SJSA1 (cell line): ENCODE data around the gene TUBA3E. TPM values are rescaled to one million over a fixed set of nuclear protein-coding genes. Genes with fewer than 3 reads are reported as not detected.
"Not testable (repeated sequence)": the region's sequence is repeated elsewhere in the genome, so short reads cannot be mapped to it uniquely, and the experiment has no call there.

Experiments
- DNase-seq, 2 experiments: peaks; one replicate each; pipeline ENCODE4 v3.0.0-alpha.2; 2015 to 2020; ENCODE audit warnings: low spot score in 2 of 2, low read depth in 1 of 2
- H3K27ac ChIP-seq: fragments of 250-450 bp; sonication (Bioruptor Pico); 2 replicates; pipeline ENCODE4 v1.5.1; 2020; ENCODE audit warnings: mild to moderate bottlenecking, moderate library complexity
- H3K27me3 ChIP-seq: fragments of 250-450 bp; sonication (Bioruptor Pico); replicated peaks from 2 replicates; pipeline ENCODE4 v1.5.1; 2020; ENCODE audit warnings: mild to moderate bottlenecking, moderate library complexity
- H3K36me3 ChIP-seq: fragments of 250-450 bp; sonication (Bioruptor Pico); 2 replicates; pipeline ENCODE4 v1.5.1; 2020; ENCODE audit warnings: mild to moderate bottlenecking
- H3K4me1 ChIP-seq: fragments of 250-450 bp; sonication (Bioruptor Pico); replicated peaks from 2 replicates; pipeline ENCODE4 v1.6.1; 2021; ENCODE audit warnings: mild to moderate bottlenecking
- H3K4me3 ChIP-seq: fragments of 250-450 bp; sonication (Bioruptor Pico); 2 replicates; pipeline ENCODE4 v1.5.1; 2020; ENCODE audit warnings: mild to moderate bottlenecking
- H3K9me3 ChIP-seq: fragments of 250-450 bp; sonication (Bioruptor Pico); replicated peaks from 2 replicates; pipeline ENCODE4 v1.5.1; 2020; ENCODE audit warnings: mild to moderate bottlenecking
- total RNA-seq: library from RNA; depleted of rRNA; stranded (reverse); fragments of >200 nt; shearing (Covaris generic); gene quantifications from 2 replicates; pipeline ENCODE4 v1.2.3, GENCODE V29; 2014; rRNA removed

The TUBA3E gene
- total RNA-seq, 1 experiment from 2014 or later = not detected

DNA sequence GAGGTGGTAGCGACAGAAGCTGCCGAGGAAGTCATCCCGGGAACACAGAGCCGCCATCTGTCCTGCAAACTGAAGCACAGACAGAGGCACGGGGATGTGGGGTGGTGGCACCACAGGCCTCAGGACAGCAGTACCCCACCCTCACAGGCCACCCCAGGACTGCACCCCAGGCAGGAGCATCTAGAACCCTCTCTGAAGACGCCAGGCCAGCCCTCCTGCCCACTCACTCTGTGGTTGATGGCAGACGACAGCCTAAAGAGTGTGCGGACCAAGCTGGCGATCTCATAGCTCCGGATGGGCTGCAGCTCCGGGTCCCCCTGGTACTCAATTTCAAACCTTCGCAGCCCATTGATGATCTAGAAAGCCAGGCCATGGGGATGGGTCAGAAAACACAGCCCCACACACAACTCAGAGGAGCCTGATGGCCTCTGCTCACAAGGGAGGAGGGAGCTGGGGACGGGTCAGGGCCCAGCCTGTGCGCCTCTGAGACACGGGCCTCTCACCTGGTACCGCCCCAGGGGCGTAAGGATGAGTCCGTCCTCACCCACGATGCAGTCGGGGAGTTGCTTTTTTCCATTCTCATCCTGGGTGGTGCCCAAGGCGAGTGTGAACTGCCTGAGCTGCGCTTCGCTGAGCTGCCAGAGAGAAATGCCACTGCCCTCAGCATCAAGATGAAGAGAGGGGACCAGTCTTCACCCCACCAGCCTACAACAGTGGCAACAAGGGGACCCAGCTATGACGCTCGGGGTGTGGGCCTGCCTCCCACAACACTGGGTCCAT is 45.2 kb downstream of the TUBA3E start:
- peaks cover 17% of the 10 kb centered on the region for H3K36me3 ChIP-seq
- H3K27me3 ChIP-seq = no peaks in the 10 kb centered on the region
- no peaks in the 10 kb centered on the region for H3K4me1 ChIP-seq
- no peak overlapping the region for H3K27ac ChIP-seq
- no peak overlapping the region for H3K4me3 ChIP-seq
- no peak for DNase-seq
- H3K9me3 ChIP-seq = no peaks in the 10 kb centered on the region

DNA sequence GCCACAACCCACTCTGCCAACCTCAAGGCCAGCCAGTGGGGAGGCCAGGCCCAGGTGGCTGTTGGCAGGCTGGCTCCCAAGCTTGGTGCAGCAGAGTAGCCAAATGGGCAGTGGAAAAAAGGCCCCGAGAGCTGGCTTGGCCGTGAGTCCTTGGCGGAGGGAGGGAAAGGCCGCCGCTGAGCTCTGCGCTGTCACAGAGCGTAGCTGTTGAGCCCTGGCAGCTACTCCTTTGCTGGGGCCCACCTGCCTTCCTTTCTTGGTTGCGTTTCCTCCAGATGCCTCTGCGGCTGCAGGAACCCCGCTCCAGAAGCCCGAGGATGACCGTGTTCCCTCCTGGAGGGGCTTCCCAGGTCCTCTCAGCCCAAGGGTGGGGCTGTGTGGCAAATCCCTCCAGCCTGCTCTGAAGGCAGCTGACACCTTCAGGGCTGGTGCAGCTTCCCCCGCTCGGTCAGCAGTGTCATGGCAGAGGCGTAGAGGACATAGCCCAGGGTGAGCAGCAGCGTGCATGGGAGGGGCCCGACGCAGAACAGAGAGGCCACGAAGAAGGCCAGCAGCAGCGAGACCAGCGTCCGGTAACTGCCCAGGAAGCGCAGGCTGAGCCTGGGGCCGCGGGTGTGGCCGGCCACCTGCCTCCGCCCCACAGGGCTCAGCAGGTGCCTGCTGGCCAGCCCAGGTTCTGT is 46.0 kb downstream of the TUBA3E start:
- peaks cover 17% of the 10 kb centered on the region for H3K36me3 ChIP-seq
- not testable (repeated sequence) for H3K27ac ChIP-seq, H3K27me3 ChIP-seq, H3K9me3 ChIP-seq, DNase-seq, H3K4me1 ChIP-seq, H3K4me3 ChIP-seq

GRCh38 chr2:130151145-130151512 is 47.1 kb downstream of the TUBA3E start:
- H3K4me1 ChIP-seq, H3K27me3 ChIP-seq, H3K4me3 ChIP-seq: not testable (repeated sequence)

DNA sequence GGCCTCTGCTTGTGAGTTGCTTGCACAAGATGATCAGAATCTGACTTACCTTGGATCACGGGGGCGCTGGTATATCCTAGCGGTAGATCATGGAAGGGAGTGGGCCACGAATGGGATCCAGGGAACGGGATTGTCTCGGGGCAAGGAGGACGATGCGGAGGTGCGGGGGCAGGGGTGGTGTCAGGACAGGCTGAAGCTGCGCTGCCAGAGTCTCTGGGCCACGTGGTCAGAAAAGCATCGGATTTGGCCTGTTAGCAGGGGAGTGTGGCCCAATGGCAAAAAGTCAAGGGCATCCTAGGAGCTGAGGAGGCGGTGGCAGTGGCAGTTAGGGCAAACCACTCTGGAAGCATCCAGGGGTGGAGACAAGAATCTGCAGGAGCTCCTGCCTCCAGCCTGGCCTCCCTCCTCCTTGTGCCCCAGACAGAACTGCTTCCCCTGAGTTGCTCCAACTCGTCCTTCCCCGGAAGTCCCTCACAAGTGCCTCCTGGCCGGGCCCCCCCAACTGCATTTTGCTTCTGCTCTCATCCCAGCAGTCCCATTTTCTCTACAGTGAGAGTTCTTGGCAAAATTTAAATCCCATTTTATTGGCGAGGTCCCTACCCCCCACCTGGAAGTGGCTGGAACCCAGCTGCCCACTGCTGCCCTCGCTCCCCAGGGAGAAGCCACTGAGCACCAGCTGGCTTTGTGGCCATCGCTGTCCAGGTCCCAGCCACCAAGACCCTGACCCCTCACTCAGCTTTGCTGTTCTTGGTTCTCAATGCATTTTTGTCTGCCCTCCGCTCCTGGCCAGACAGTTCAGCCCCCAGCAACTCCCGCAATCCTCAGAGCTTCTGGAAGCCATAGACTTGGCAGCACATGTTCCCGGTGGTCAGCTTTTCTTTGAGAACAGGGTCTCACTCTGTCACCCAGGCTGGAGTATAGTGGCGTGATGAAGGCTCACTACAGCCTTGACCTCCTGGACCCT is 47.8 kb downstream of the TUBA3E start:
- DNase-seq = no peak
- H3K27me3 ChIP-seq = no peaks in the 10 kb centered on the region
- H3K9me3 ChIP-seq = no peaks in the 10 kb centered on the region
- H3K27ac ChIP-seq = no peak overlapping the region
- no peaks in the 10 kb centered on the region for H3K4me1 ChIP-seq
- peaks cover 7% of the 10 kb centered on the region; the same call in 1 of the 2 replicates for H3K36me3 ChIP-seq
- no peak overlapping the region for H3K4me3 ChIP-seq

More at GRCh38 chr2:130151145-130151512, 47.1 kb downstream of the TUBA3E start:
- peaks cover 12% of the 10 kb centered on the region for H3K36me3 ChIP-seq
- not testable (repeated sequence) for H3K27ac ChIP-seq, DNase-seq, H3K9me3 ChIP-seq

- H3K36me3 ChIP-seq, DNase-seq, H3K4me3 ChIP-seq, H3K27ac ChIP-seq, H3K4me1 ChIP-seq, H3K27me3 ChIP-seq, H3K9me3 ChIP-seq: not testable (repeated sequence)
These were observed 49.7 kb downstream of the TUBA3E start for GRCh38 chr2:130148515-130148914.

DNA sequence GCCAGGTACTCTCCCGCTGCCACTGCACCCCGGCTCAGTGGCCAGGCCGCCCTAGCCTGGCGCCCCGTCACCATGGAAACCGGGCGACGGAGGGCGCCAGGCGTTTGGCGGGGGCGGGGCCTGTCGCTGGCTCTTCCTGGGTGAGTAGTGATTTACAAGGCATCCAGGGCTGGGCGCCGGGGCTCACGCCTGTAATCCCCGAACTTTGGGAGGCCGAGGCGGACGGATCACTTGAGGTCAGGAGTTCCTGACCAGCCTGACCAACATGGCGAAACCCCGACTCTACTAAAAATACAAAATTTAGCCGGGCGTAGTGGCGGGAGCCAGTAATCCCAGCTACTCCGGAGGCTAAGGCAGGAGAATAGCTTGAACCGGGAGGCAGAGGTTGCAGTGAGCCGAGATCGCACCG is 53.2 kb downstream of the TUBA3E start, which contains the start of gene CCDC74B:
TSS of gene CCDC74B (minus strand) at position 107 of the 409 bp plus-strand sequence. CDS start 116 bp downstream, outside the sequence.
- not testable (repeated sequence) for H3K36me3 ChIP-seq, H3K27me3 ChIP-seq, H3K27ac ChIP-seq, H3K4me1 ChIP-seq, H3K9me3 ChIP-seq
- DNase-seq = peak; percentile 44 to 70
- peak within 1 kb of the TSS; percentile 28 for H3K4me3 ChIP-seq

GRCh38 chr2:130143266-130144039 is 54.8 kb downstream of the TUBA3E start:
- H3K27ac ChIP-seq, H3K9me3 ChIP-seq: not testable (repeated sequence)
- DNase-seq = peak in 1 of 2 experiments; percentile 31

DNA sequence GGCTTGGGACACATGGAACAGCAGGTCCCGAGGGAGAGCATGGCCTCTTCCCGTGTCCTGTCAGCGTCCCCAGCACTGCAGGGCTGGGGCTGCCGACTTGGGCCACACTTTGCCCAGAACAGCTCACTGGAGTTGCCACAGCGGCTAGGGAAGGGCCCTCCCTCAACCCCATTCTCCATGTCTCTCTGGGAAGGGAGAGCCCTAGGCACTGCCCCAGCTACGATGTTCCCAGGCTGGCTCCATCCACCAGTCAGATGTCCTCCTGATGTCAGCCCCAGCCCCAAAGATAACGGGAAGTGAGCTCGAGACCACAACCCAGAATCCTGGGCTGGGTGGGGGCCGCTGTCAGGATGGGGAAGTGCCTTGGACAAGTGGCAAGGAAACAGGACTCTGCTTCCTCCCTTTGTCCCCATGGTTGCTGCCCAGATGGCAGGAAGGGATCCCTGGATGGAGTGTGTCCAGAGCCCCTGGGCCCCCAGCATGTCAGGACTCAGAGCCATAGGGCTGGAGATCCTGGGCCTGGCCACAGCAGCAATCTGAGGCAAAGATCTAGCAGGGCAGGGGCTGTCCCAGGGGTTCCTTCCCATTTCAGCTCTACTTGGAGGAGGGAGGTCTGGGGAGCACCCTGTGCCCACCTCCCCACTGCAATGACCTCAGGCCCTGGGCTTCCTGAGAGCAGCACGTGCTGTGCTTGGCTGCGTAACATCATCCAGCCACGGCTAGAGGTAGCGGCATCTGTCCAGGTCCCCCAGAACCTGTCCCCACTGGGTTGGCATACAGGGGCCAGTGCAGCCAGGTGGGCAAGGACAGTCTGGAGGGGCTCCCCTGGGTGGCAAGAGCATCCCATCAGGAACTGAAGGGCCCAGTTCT is 55.6 kb downstream of the TUBA3E start:
- not testable (repeated sequence) for H3K4me1 ChIP-seq, H3K27me3 ChIP-seq, H3K4me3 ChIP-seq, H3K36me3 ChIP-seq, H3K27ac ChIP-seq, H3K9me3 ChIP-seq
- peak in 1 of 2 experiments; percentile 31 for DNase-seq

More at GRCh38 chr2:130143266-130144039, 54.8 kb downstream of the TUBA3E start:
- H3K27me3 ChIP-seq, H3K4me1 ChIP-seq, H3K4me3 ChIP-seq, H3K36me3 ChIP-seq: not testable (repeated sequence)

Other genes with a start within 250 kb of the TUBA3E start
- not detected in 2 replicates for gene RAB6C, start 218.8 kb downstream of the TUBA3E start, total RNA-seq
- gene POTEF, start 69.2 kb downstream of the TUBA3E start, total RNA-seq = not detected in 2 replicates
- 0.34 and 7.2 TPM in 2 replicates for gene CCDC74B, start 53.3 kb downstream of the TUBA3E start, total RNA-seq
- 24.9 and 25.7 TPM in 2 replicates for gene SMPD4, start 16.8 kb downstream of the TUBA3E start, total RNA-seq
- 169 and 248 TPM in 2 replicates for gene MZT2B, start 16.2 kb downstream of the TUBA3E start, total RNA-seq
- 95.7 and 112 TPM in 2 replicates for gene IMP4, start 144.5 kb upstream of the TUBA3E start, total RNA-seq
- gene PTPN18, start 157.6 kb upstream of the TUBA3E start, total RNA-seq = 34.7 and 44.8 TPM in 2 replicates